Ishikawa (cell line): Measurements from ENCODE around the gene GATB.

Experiments
- CEBPB ChIP-seq: IDR thresholded peaks from 2 replicates; pipeline ENCODE4 v1.6.1; 2012
- CREB1 ChIP-seq: IDR thresholded peaks from 2 replicates; pipeline ENCODE4 v1.6.1; 2012; ENCODE audit warnings: low read depth
- EGR1 ChIP-seq: IDR thresholded peaks from 2 replicates; pipeline ENCODE4 v1.6.1; 2012
- EP300 ChIP-seq: IDR thresholded peaks from 2 replicates; pipeline ENCODE4 v1.6.1; 2012; ENCODE audit warnings: borderline replicate concordance
- FOXM1 ChIP-seq: IDR thresholded peaks from 2 replicates; pipeline ENCODE4 v1.6.1; 2012; ENCODE audit warnings: low read depth, borderline replicate concordance
- NFIC ChIP-seq: IDR thresholded peaks from 2 replicates; pipeline ENCODE4 v1.6.1; 2012
- RAD21 ChIP-seq: IDR thresholded peaks from 2 replicates; pipeline ENCODE4 v1.6.1; 2012; ENCODE audit warnings: low read depth
- TAF1 ChIP-seq: IDR thresholded peaks from 2 replicates; pipeline ENCODE4 v1.6.1; 2012; ENCODE audit warnings: low read depth, mild to moderate bottlenecking
- TCF12 ChIP-seq: IDR thresholded peaks from 2 replicates; pipeline ENCODE4 v1.6.1; 2012; ENCODE audit warnings: low read depth
- TEAD4 ChIP-seq: IDR thresholded peaks from 2 replicates; pipeline ENCODE4 v1.6.1; 2012
- YY1 ChIP-seq: IDR thresholded peaks from 2 replicates; pipeline ENCODE4 v1.6.1; 2012; ENCODE audit warnings: low read depth
- ZBTB7A ChIP-seq: IDR thresholded peaks from 2 replicates; pipeline ENCODE4 v1.6.1; 2012; ENCODE audit warnings: low read depth
- TF ChIP-seq, protein P1 (sequence below): IDR thresholded peaks from 2 replicates; pipeline ENCODE4 v1.6.1; 2012
- TF ChIP-seq, protein P2 (sequence below): IDR thresholded peaks from 2 replicates; pipeline ENCODE4 v1.6.1; 2012
- TF ChIP-seq, protein P3 (sequence below): IDR thresholded peaks from 2 replicates; pipeline ENCODE4 v1.6.1; 2012; ENCODE audit warnings: low read depth, mild to moderate bottlenecking

Gene GATB

DNA sequence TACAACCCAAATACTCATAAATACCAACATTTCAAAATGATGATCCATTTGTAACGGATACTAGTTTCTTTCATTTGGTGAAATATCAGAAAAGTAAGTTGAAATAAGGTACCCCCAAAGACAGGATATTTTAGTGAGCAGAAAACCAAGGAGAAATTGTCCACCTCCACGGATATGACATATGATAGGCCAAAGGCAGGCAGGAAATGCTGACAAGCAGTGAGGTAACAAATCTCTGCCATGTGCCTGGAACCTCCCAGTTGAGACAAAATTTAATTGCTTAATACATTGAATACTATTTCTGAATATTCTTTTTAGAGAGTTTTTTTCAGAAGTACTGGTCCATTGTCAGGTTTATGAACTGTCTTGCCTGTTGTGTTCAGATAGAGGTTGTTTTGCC, 118.8 kb downstream of the GATB start:
- no peak for TF ChIP-seq EP300
- TF ChIP-seq CEBPB, result no peak
- TF ChIP-seq YY1, result no peak
- no peak for TF ChIP-seq RAD21
- TF ChIP-seq ZBTB7A, result no peak
- TF ChIP-seq TEAD4, result no peak
- TF ChIP-seq, protein P1, sequence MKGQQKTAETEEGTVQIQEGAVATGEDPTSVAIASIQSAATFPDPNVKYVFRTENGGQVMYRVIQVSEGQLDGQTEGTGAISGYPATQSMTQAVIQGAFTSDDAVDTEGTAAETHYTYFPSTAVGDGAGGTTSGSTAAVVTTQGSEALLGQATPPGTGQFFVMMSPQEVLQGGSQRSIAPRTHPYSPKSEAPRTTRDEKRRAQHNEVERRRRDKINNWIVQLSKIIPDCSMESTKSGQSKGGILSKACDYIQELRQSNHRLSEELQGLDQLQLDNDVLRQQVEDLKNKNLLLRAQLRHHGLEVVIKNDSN, result no peak
- TF ChIP-seq NFIC, result no peak
- no peak for TF ChIP-seq CREB1
- no peak for TF ChIP-seq TCF12
- TF ChIP-seq, protein P2, sequence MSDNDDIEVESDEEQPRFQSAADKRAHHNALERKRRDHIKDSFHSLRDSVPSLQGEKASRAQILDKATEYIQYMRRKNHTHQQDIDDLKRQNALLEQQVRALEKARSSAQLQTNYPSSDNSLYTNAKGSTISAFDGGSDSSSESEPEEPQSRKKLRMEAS, result no peak
- TF ChIP-seq TAF1, result no peak
- TF ChIP-seq, protein P3, sequence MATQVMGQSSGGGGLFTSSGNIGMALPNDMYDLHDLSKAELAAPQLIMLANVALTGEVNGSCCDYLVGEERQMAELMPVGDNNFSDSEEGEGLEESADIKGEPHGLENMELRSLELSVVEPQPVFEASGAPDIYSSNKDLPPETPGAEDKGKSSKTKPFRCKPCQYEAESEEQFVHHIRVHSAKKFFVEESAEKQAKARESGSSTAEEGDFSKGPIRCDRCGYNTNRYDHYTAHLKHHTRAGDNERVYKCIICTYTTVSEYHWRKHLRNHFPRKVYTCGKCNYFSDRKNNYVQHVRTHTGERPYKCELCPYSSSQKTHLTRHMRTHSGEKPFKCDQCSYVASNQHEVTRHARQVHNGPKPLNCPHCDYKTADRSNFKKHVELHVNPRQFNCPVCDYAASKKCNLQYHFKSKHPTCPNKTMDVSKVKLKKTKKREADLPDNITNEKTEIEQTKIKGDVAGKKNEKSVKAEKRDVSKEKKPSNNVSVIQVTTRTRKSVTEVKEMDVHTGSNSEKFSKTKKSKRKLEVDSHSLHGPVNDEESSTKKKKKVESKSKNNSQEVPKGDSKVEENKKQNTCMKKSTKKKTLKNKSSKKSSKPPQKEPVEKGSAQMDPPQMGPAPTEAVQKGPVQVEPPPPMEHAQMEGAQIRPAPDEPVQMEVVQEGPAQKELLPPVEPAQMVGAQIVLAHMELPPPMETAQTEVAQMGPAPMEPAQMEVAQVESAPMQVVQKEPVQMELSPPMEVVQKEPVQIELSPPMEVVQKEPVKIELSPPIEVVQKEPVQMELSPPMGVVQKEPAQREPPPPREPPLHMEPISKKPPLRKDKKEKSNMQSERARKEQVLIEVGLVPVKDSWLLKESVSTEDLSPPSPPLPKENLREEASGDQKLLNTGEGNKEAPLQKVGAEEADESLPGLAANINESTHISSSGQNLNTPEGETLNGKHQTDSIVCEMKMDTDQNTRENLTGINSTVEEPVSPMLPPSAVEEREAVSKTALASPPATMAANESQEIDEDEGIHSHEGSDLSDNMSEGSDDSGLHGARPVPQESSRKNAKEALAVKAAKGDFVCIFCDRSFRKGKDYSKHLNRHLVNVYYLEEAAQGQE, result no peak

DNA sequence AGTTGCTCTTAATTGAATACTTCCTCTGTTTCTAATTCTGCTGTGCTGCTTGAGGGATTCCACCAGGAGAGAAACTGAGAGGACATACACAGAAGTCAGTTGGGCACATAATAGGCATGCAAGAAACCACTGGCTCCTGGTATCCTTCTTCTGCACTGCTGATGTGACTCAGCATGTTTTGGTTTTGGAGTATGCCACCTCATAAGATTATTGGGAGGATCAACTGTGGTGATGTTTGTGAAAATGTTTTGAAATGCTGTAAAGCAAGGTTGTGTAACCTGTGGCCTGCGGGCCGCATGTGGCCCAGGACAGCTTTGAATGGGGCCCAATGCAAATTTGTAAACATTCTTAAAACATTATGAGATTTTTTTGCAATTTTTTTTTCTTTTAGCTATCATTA, 119.6 kb downstream of the GATB start:
- TF ChIP-seq EP300 (no peak), ZBTB7A (no peak), CREB1 (no peak), YY1 (no peak), FOXM1 (no peak)
- TF ChIP-seq, protein P1, result no peak
- TF ChIP-seq, protein P2, result no peak

DNA sequence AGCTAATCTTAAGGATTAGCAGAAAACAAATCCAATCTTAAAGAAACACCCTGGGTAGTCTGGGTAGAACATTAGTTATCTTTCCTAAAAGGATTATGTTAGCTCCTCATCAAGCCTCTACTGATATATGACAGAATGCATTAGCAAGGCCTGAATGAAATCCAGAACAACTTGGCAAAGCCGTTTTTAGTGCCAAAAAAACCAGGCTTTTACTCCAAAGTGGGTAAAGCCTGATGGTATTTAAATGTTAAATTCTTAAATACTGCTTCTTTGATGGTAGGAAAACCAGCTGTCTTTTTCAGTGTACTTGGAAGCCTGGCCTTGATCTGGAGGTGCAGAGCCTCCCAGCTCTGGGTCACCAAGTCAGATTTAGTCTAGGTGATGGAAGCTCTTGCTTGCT, 120.4 kb downstream of the GATB start:
- TF ChIP-seq EGR1 (no peak), RAD21 (no peak), ZBTB7A (no peak), CREB1 (no peak), TCF12 (no peak), TAF1 (no peak)
- TF ChIP-seq, protein P2, result no peak
- TF ChIP-seq, protein P3, result no peak
- TF ChIP-seq, protein P1, result no peak

DNA sequence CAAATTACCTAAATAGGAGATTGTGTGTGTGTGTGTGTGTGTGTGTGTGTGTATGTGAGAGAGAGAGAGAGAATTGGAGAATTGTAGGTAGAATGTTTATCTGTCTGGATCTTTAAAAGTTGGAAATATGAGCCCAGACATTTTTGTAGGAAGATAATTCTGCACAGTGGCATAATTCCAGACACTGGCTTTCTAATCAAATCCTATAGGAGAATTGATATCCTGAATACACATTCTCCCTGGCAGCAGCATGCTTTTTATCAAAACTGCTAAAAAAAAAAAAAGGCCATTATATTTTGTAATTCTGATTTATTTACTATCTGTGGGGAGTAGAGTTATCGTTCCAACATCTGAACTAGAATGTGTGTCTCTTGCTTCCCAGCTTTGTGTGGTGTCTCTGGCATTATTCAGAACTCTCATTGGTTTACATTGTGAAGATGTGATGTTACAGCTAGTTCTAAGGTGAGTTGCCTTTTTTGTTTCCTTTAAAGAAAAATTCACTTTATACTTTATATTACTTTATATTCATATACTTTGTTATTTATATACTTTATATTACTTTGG, 122.4 kb downstream of the GATB start:
- TF ChIP-seq TEAD4, result no peak
- no peak for TF ChIP-seq TCF12
- no peak for TF ChIP-seq YY1

DNA sequence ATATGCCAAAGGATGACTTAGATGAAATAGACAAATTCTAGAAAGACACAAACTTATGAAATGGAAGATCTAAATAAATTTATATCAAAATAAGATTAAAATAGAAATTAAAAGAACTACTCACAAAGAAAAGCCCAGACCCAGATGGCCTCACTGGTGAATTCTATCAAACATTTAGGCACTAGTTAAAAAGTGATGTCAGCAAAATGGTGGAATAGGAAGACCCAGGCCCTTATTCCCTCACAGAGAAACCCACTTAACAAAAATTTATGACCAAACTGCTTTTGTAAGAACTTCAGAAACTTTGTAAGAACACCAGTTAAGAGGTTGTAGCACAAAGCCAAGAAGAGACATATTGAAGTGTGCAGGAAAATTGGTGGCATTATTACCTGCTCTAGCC, 129.5 kb downstream of the GATB start:
- TF ChIP-seq EGR1, result no peak
- TF ChIP-seq CREB1, result no peak
- TF ChIP-seq, protein P1, result no peak
- TF ChIP-seq, protein P2, result no peak
- TF ChIP-seq, protein P3, result no peak
- TF ChIP-seq CEBPB, result no peak
- TF ChIP-seq NFIC, result no peak
- TF ChIP-seq ZBTB7A, result no peak
- TF ChIP-seq TEAD4, result no peak
